MCF 10A (cell line): ENCODE data around the gene RAPGEF1. TPM values are rescaled to one million over a fixed set of nuclear protein-coding genes. Genes with fewer than 3 reads are reported as not detected.
A peak's percentile ranks its signal among the peaks of the same experiment; 100 is the strongest.

Source experiments
- BruUV-seq: library from RNA; stranded (reverse); fragments of 400-500 nt; replicated peaks from 2 replicates; lab custom pipeline; 2021; lab: Mats Ljungman, UMichigan
- CTCF ChIA-PET: fragments of 300-600 bp; sonication (Branson Sonifier 250); formaldehyde crosslinking; extraction: SDS; loops from one replicate; lab custom pipeline; 2021; ENCODE audit warnings: antibody characterized with exemption, inconsistent platforms; lab: Yijun Ruan, JAX
- POLR2A ChIA-PET: fragments of 300-600, 350-650 bp; sonication (Branson Sonifier 250); formaldehyde crosslinking; extraction: SDS; loops from one replicate; lab custom pipeline; 2020; ENCODE audit warnings: antibody characterized with exemption, inconsistent platforms; lab: Yijun Ruan, JAX
- DNase-seq: peaks from one replicate; pipeline ENCODE4 v3.0.0-alpha.2; 2018; ENCODE audit not compliant: unreplicated experiment
- H3K27ac Mint-ChIP-seq: one replicate; pipeline ENCODE4 v1.8.0; 2022; ENCODE audit warnings: mild to moderate bottlenecking, low read depth, mixed read lengths; ENCODE audit not compliant: unreplicated experiment
- H3K27me3 Mint-ChIP-seq: one replicate; pipeline ENCODE4 v1.8.0; 2022; ENCODE audit warnings: mixed read lengths; ENCODE audit not compliant: insufficient read depth, unreplicated experiment
- H3K36me3 Mint-ChIP-seq: one replicate; pipeline ENCODE4 v1.8.0; 2022; ENCODE audit warnings: mild to moderate bottlenecking, moderate library complexity, mixed read lengths; ENCODE audit not compliant: insufficient read depth, unreplicated experiment
- H3K4me1 Mint-ChIP-seq: one replicate; pipeline ENCODE4 v1.8.0; 2022; ENCODE audit warnings: mixed read lengths; ENCODE audit not compliant: insufficient read depth, unreplicated experiment
- H3K4me3 Mint-ChIP-seq: one replicate; pipeline ENCODE4 v1.8.0; 2022; ENCODE audit warnings: mild to moderate bottlenecking, moderate library complexity, mixed read lengths; ENCODE audit not compliant: unreplicated experiment
- H3K9me3 Mint-ChIP-seq: one replicate; pipeline ENCODE4 v1.8.0; 2022; ENCODE audit warnings: mixed read lengths; ENCODE audit not compliant: unreplicated experiment
- intact Hi-C: fragments of 100-400 bp; cut with micrococcal nuclease; formaldehyde crosslinking; loops from 2 replicates; pipeline ENCODE4 v1.14.1; 2022
- total RNA-seq: library from RNA; stranded (reverse); gene quantifications from 2 replicates; pipeline ENCODE4 v1.2.3, GENCODE V29; 2022
- TF ChIP-seq, protein P1 (sequence below): fragments of 200-600 bp; IDR thresholded peaks from one replicate; pipeline ENCODE4 v1.8.0; 2022; ENCODE audit warnings: antibody characterized with exemption, mild to moderate bottlenecking; ENCODE audit not compliant: unreplicated experiment

RAPGEF1 gene
- total RNA-seq, 1 experiment from 2014 or later, result 55.4 TPM

GRCh38 chr9:131670247-131671132 lies 69.4 kb downstream of the RAPGEF1 start:
- H3K9me3 Mint-ChIP-seq, result no peaks in the 10 kb centered on the region
- peaks cover 20% of the 10 kb centered on the region for H3K4me1 Mint-ChIP-seq
- BruUV-seq, result no TSS peak
- intact Hi-C loops, result no loop called here
- H3K36me3 Mint-ChIP-seq, result peaks cover 1% of the 10 kb centered on the region
- H3K4me3 Mint-ChIP-seq, result no peak overlapping the region
- CTCF ChIA-PET, result interaction anchor here (0.6 kb wide), 1 partner anchor 72 kb away, joined by 3 read pairs; no protein-coding TSS in a partner anchor
- POLR2A ChIA-PET, result interaction anchor here (1.0 to 5.6 kb wide), 2 partner anchors 8 to 35 kb away, joined by 4 to 36 read pairs; no protein-coding TSS in a partner anchor
- no peaks in the 10 kb centered on the region for H3K27me3 Mint-ChIP-seq
- H3K27ac Mint-ChIP-seq, result peak overlapping the region; percentile 85
- DNase-seq, result no peak
- TF ChIP-seq, protein P1, sequence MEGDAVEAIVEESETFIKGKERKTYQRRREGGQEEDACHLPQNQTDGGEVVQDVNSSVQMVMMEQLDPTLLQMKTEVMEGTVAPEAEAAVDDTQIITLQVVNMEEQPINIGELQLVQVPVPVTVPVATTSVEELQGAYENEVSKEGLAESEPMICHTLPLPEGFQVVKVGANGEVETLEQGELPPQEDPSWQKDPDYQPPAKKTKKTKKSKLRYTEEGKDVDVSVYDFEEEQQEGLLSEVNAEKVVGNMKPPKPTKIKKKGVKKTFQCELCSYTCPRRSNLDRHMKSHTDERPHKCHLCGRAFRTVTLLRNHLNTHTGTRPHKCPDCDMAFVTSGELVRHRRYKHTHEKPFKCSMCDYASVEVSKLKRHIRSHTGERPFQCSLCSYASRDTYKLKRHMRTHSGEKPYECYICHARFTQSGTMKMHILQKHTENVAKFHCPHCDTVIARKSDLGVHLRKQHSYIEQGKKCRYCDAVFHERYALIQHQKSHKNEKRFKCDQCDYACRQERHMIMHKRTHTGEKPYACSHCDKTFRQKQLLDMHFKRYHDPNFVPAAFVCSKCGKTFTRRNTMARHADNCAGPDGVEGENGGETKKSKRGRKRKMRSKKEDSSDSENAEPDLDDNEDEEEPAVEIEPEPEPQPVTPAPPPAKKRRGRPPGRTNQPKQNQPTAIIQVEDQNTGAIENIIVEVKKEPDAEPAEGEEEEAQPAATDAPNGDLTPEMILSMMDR, result no peak

DNA sequence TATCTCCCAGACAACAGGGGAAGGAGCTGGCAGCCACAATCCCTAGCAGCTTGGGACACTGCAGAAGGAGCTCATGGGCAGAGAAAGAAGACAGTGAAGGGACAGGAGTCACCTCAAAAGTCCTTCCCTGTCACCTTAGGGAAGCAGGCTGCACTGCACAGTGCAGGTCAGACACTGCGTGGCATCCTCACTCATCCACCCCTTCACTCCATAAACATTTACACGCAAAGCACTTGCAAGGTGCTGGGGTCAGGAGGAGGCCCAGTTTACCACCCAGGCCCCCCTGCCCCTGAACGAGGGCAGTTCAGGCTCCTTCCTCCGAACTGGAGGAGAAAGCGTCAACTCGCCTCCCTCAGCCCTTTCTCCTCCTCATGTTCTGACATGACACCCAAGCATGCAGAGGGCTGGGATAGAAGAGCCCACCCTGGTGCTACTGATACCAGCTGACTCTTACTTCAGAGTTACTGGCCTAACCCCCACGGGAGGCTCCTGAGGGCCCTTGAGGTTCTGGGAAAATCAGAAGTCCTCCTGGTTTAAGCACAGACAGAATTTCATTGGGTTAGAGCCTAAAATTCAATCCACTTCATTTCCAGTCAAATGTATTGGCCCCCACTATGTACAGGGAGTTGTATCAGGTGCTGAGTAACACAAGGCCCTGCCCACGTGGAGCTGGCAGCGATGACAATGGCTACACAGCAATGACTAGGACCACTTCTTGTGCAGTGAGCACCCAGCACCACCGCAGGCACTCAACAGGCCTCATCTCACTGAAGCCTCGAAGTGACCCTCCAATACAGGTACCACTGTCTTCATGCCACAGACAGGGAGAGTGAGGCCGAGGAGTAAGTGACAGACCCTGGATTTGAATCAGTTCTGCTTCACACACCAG lies 70.4 kb downstream of the RAPGEF1 start:
- TF ChIP-seq, protein P1, result no peak
- Mint-ChIP-seq H3K4me1 (peaks cover 17% of the 10 kb centered on the region), H3K9me3 (peaks cover 2% of the 10 kb centered on the region), H3K4me3 (no peak overlapping the region), H3K27ac (peak overlapping the region; percentile 67), H3K36me3 (peaks cover 6% of the 10 kb centered on the region), H3K27me3 (no peaks in the 10 kb centered on the region)
- ChIA-PET CTCF (interaction anchor here (0.6 kb wide), 1 partner anchor 73 kb away, joined by 3 read pairs; no protein-coding TSS in a partner anchor), POLR2A (interaction anchor here (5.6 kb wide), 1 partner anchor 9 kb away, joined by 36 read pairs; no protein-coding TSS in a partner anchor)
- DNase-seq, result no peak
- intact Hi-C loops, result no loop called here
- no TSS peak for BruUV-seq

GRCh38 chr9:131668439-131669268 lies 71.2 kb downstream of the RAPGEF1 start:
- H3K4me3 Mint-ChIP-seq, result no peak overlapping the region
- peaks cover 17% of the 10 kb centered on the region for H3K4me1 Mint-ChIP-seq
- DNase-seq, result no peak
- BruUV-seq, result no TSS peak
- ChIA-PET POLR2A (interaction anchor here (1.0 to 5.6 kb wide), 2 partner anchors 9 to 10 kb away, joined by 3 to 36 read pairs; no protein-coding TSS in a partner anchor), CTCF (interaction anchor here (1.2 kb wide), 1 partner anchor 9 kb away, joined by 3 read pairs; no protein-coding TSS in a partner anchor)
- no peaks in the 10 kb centered on the region for H3K27me3 Mint-ChIP-seq
- H3K36me3 Mint-ChIP-seq, result peaks cover 6% of the 10 kb centered on the region
- H3K9me3 Mint-ChIP-seq, result peaks cover 8% of the 10 kb centered on the region
- TF ChIP-seq, protein P1, result no peak
- peak overlapping the region; percentile 67 for H3K27ac Mint-ChIP-seq
- intact Hi-C loops, result no loop called here
